ENCODE results near the gene PCBP3.
"Not testable (repeated sequence)": the region's sequence is repeated elsewhere in the genome, so short reads cannot be mapped to it uniquely, and the experiment has no call there.

- TF ChIP-seq ZNF274 (IDR thresholded peaks at IDR 0.05; ENCODE audit: low read depth, low read length); YY1 (IDR thresholded peaks at IDR 0.05; ENCODE audit: insufficient read depth, insufficient read length); SUZ12 (IDR thresholded peaks at IDR 0.05; ENCODE audit: extremely low read depth, insufficient read depth, insufficient read length): not testable (repeated sequence)
Measured at GRCh38 chr21:45852386-45852785, 208.9 kb downstream of the PCBP3 start.
